ENCODE data around the gene STX18.

DNA sequence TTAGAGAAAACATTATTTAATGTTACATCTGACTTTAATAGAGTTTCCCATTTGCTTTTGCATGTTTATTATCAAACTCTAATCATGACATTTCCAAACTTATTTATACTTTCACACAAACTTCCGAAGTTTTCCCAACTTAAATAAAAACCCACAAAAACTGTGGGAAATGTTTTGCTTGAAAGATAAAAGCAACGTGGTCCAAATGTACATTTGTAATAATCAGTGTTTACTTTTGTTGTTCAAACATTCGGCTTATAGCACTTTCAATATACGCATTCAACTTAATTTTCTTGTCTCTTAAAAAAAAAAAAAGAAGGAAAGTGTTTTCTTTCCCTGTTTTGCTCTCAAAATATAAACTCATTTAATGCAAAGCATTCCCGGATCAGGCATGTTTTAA is 51.0 kb downstream of the STX18 start:
- no peak for TF ChIP-seq POLR2AphosphoS5 (IDR thresholded peaks at IDR 0.05)
- TF ChIP-seq POLR2A (IDR thresholded peaks at IDR 0.05), result no peak
- TF ChIP-seq CTCF (IDR thresholded peaks at IDR 0.05), result no peak
- no peak for TF ChIP-seq EP300 (IDR thresholded peaks at IDR 0.05)
